Upper lobe of right lung (tissue), 1 donor: Measurements from ENCODE around the gene CCDC201. TPM values are rescaled to one million over a fixed set of nuclear protein-coding genes. Genes with fewer than 3 reads are reported as not detected.

Source experiments
- ATAC-seq: fragments of 200-7000 bp; cut with Tn5 transposase; one replicate; pipeline ENCODE4 v1.9.1; 2020; ENCODE audit warnings: mild to moderate bottlenecking, moderate library complexity
- DNase-seq: peaks from one replicate; pipeline ENCODE4 v3.0.0-alpha.2; 2020
- H3K27ac ChIP-seq: fragments of 200-600 bp; one replicate; pipeline ENCODE4 v1.8.0; 2022
- H3K27me3 ChIP-seq: fragments of 200-600 bp; one replicate; pipeline ENCODE4 v1.8.0; 2022; ENCODE audit warnings: mild to moderate bottlenecking
- H3K36me3 ChIP-seq: fragments of 200-600 bp; one replicate; pipeline ENCODE4 v1.8.0; 2022
- H3K4me1 ChIP-seq: fragments of 200-600 bp; one replicate; pipeline ENCODE4 v1.8.0; 2022
- H3K4me3 ChIP-seq: fragments of 200-600 bp; one replicate; pipeline ENCODE4 v1.8.0; 2022; ENCODE audit warnings: mild to moderate bottlenecking
- H3K9me3 ChIP-seq: fragments of 200-600 bp; one replicate; pipeline ENCODE4 v1.8.0; 2022
- CTCF ChIP-seq: fragments of 200-600 bp; IDR thresholded peaks from one replicate; pipeline ENCODE4 v1.8.0; 2022; ENCODE audit warnings: antibody characterized with exemption
- intact Hi-C: fragments of 100-400 bp; cut with DNase I; formaldehyde crosslinking; loops from one replicate; pipeline ENCODE4 v1.11.0; 2022
- total RNA-seq: library from RNA; stranded (reverse); fragmentation: NEBNext Ultra II Directional; extraction: Animal tissue kit (Norgen Biotek cat#: 25700); gene quantifications from one replicate; pipeline ENCODE4 v1.2.1, GENCODE V29; 2021
- donor health status: DM: no; HTN: yes; CAD: no; lungs with severe emphysema.

CCDC201 gene
- total RNA-seq, 1 donor from 2014 or later: not detected

- intact Hi-C loops: loop anchor here (10.0 kb wide), 2 partner anchors 435 to 1175 kb away; no protein-coding TSS in a partner anchor
- no peak for DNase-seq
Observed at GRCh38 chr7:45919231-45919784, 46.4 kb upstream of the CCDC201 start.

GRCh38 chr7:45918556-45918955, 45.7 kb upstream of the CCDC201 start:
- no peaks in the 10 kb centered on the region for H3K9me3 ChIP-seq
- H3K27me3 ChIP-seq: peaks cover 58% of the 10 kb centered on the region
- H3K36me3 ChIP-seq: no peaks in the 10 kb centered on the region
- intact Hi-C loops: loop anchor here (10.0 kb wide), 2 partner anchors 436 to 1176 kb away; no protein-coding TSS in a partner anchor
- no peak overlapping the region for H3K27ac ChIP-seq
- no peak overlapping the region for H3K4me3 ChIP-seq
- DNase-seq: no peak
- ATAC-seq: no peak
- no peak for TF ChIP-seq CTCF
- H3K4me1 ChIP-seq: peaks cover 15% of the 10 kb centered on the region

More at GRCh38 chr7:45919231-45919784, 46.4 kb upstream of the CCDC201 start:
- ATAC-seq: no peak
- no peaks in the 10 kb centered on the region for H3K9me3 ChIP-seq
- H3K27ac ChIP-seq: no peak overlapping the region
- H3K4me3 ChIP-seq: peak overlapping the region; percentile 49
- H3K36me3 ChIP-seq: no peaks in the 10 kb centered on the region
- H3K4me1 ChIP-seq: peaks cover 15% of the 10 kb centered on the region
- H3K27me3 ChIP-seq: peaks cover 58% of the 10 kb centered on the region
- no peak for TF ChIP-seq CTCF

- Histone ChIP-seq H3K36me3 (no peaks in the 10 kb centered on the region), H3K4me1 (peaks cover 15% of the 10 kb centered on the region), H3K27me3 (peaks cover 54% of the 10 kb centered on the region), H3K27ac (no peak overlapping the region), H3K9me3 (no peaks in the 10 kb centered on the region), H3K4me3 (no peak overlapping the region)
- intact Hi-C loops: loop anchor here (10.0 kb wide), 2 partner anchors 437 to 1177 kb away; no protein-coding TSS in a partner anchor
- peak; percentile 87 for DNase-seq
- peak; percentile 70 for ATAC-seq
- peak; percentile 94 for TF ChIP-seq CTCF
Observed at GRCh38 chr7:45917658-45918057, 44.8 kb upstream of the CCDC201 start.

GRCh38 chr7:45917064-45917463, 44.2 kb upstream of the CCDC201 start:
- Histone ChIP-seq H3K4me1 (peaks cover 12% of the 10 kb centered on the region), H3K9me3 (no peaks in the 10 kb centered on the region), H3K4me3 (no peak overlapping the region), H3K36me3 (no peaks in the 10 kb centered on the region), H3K27ac (no peak overlapping the region), H3K27me3 (peaks cover 52% of the 10 kb centered on the region)
- no peak for TF ChIP-seq CTCF
- DNase-seq (no peak), ATAC-seq (no peak)
- intact Hi-C loops: loop anchor here (10.0 kb wide), 2 partner anchors 438 to 1178 kb away; no protein-coding TSS in a partner anchor

GRCh38 chr7:45915606-45916005, 42.7 kb upstream of the CCDC201 start:
- peaks cover 5% of the 10 kb centered on the region for H3K4me1 ChIP-seq
- H3K27ac ChIP-seq: no peak overlapping the region
- H3K4me3 ChIP-seq: no peak overlapping the region
- ATAC-seq (no peak), DNase-seq (no peak)
- H3K36me3 ChIP-seq: no peaks in the 10 kb centered on the region
- no peaks in the 10 kb centered on the region for H3K9me3 ChIP-seq
- H3K27me3 ChIP-seq: peaks cover 39% of the 10 kb centered on the region
- intact Hi-C loops: loop anchor here (10.0 kb wide), 2 partner anchors 439 to 1179 kb away; no protein-coding TSS in a partner anchor
- no peak for TF ChIP-seq CTCF
